ENCODE results near the gene GPNMB. TPM values are rescaled to one million over a fixed set of nuclear protein-coding genes. Genes with fewer than 3 reads are reported as not detected.

GPNMB gene
- total and polyA plus RNA-seq, 11 donors = 97.5 to 561 (median 228) TPM

- no peak for TF ChIP-seq POLR2A (IDR thresholded peaks at IDR 0.05)
- TF ChIP-seq, protein P1, sequence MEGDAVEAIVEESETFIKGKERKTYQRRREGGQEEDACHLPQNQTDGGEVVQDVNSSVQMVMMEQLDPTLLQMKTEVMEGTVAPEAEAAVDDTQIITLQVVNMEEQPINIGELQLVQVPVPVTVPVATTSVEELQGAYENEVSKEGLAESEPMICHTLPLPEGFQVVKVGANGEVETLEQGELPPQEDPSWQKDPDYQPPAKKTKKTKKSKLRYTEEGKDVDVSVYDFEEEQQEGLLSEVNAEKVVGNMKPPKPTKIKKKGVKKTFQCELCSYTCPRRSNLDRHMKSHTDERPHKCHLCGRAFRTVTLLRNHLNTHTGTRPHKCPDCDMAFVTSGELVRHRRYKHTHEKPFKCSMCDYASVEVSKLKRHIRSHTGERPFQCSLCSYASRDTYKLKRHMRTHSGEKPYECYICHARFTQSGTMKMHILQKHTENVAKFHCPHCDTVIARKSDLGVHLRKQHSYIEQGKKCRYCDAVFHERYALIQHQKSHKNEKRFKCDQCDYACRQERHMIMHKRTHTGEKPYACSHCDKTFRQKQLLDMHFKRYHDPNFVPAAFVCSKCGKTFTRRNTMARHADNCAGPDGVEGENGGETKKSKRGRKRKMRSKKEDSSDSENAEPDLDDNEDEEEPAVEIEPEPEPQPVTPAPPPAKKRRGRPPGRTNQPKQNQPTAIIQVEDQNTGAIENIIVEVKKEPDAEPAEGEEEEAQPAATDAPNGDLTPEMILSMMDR (IDR thresholded peaks at IDR 0.05) = no peak
- ATAC-seq (no peak), DNase-seq (no peak)
- no peaks in the 10 kb centered on the region for H3K36me3 ChIP-seq
- no peak overlapping the region for H3K4me3 ChIP-seq
- H3K27me3 ChIP-seq = no peaks in the 10 kb centered on the region
- 73 to 86% (median 80%) methylated on average over 4 of the region's 4 CpGs for WGBS, 4 donors
- intact Hi-C loops (cut with DNase I) = no loop called here
- no peaks in the 10 kb centered on the region for H3K9me3 ChIP-seq
- H3K27ac ChIP-seq = no peak overlapping the region
- peaks cover 0 to 25% (median 0%) of the 10 kb centered on the region in 12 donors for H3K4me1 ChIP-seq
These were observed 33.7 kb upstream of the GPNMB start for GRCh38 chr7:23212841-23213240.

DNA sequence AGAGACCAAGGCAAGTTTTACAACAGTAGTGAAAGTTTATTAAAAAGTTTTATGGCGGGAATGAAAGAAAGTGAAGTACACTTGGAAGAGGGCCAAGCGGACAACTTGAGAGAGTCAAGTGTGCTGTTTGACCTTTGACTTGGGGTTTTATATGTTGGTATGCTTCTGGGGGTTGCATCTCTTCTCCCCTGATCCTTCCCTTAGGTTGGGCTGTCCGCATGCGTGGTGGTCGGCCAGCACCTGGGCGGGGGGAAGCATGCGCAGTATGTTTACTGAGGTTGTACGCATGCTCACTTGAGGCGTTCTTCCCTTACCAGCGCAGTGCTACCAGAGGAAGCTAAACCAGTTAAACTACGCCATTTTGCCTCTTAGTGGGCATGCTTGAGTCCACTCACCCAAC, 32.8 kb upstream of the GPNMB start:
- WGBS, 4 donors = 94 to 97% (median 96%) methylated on average over 11 of the region's 11 CpGs
- TF ChIP-seq, protein P1 (IDR thresholded peaks at IDR 0.05) = no peak
- TF ChIP-seq POLR2A (IDR thresholded peaks at IDR 0.05) = no peak
- Histone ChIP-seq H3K27ac (no peak overlapping the region), H3K4me3 (no peak overlapping the region), H3K4me1 (peaks cover 0 to 17% (median 0%) of the 10 kb centered on the region in 12 donors), H3K27me3 (no peaks in the 10 kb centered on the region), H3K36me3 (no peaks in the 10 kb centered on the region), H3K9me3 (no peaks in the 10 kb centered on the region)
- DNase-seq = no peak
- intact Hi-C loops (cut with DNase I) = no loop called here
- no peak for ATAC-seq

DNA sequence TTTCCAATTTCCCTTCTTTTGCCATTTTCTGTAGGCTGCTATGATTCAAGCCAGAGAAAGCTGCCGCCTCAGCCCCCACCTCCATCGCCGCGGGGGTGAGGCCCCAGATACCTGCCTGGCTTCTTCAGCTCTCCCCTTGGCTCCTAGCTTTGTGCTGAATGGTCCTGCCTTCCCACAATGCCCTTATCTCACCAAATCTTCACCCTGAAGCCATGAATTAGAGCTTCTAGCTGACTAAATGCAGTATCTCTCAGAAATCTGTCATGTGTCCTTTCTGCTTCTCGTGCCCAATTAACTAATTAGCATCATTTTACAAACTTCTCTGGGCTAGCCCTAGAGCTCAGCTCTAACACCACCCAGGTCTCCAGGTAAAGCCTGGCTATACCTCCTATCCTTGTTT, 32.2 kb upstream of the GPNMB start:
- intact Hi-C loops (cut with DNase I) = no loop called here
- H3K4me1 ChIP-seq = peaks cover 0 to 16% (median 0%) of the 10 kb centered on the region in 12 donors
- no peak overlapping the region for H3K4me3 ChIP-seq
- H3K27ac ChIP-seq = no peak overlapping the region
- H3K9me3 ChIP-seq = no peaks in the 10 kb centered on the region
- H3K36me3 ChIP-seq = no peaks in the 10 kb centered on the region
- 88 to 95% (median 92%) methylated on average over 5 of the region's 5 CpGs for WGBS, 4 donors
- no peaks in the 10 kb centered on the region for H3K27me3 ChIP-seq
- no peak for DNase-seq
- ATAC-seq = no peak
- TF ChIP-seq, protein P1 (IDR thresholded peaks at IDR 0.05) = no peak
- no peak for TF ChIP-seq POLR2A (IDR thresholded peaks at IDR 0.05)

DNA sequence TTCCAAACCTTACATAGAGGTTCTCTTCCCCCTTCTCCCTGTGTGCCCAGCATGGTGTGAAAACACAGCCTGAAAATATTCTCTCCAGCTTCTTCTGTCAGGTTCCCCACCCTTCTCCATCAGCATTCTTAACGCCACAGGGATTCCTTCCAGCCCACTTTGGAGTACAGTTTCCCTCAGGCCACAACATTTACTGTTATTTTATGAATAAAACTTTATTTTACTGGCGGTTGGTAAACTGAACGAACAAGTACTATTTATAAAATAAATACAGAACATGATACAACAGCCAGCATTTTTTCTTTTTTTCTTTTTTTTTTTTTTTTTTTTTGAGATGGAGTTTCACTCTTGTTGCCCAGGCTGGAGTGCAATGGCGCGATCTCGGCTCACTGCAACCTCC, 31.6 kb upstream of the GPNMB start:
- TF ChIP-seq, protein P1 (IDR thresholded peaks at IDR 0.05) = no peak
- no peak for TF ChIP-seq POLR2A (IDR thresholded peaks at IDR 0.05)
- H3K27me3 ChIP-seq = no peaks in the 10 kb centered on the region
- H3K9me3 ChIP-seq = no peaks in the 10 kb centered on the region
- no peak for ATAC-seq
- intact Hi-C loops (cut with DNase I) = no loop called here
- WGBS, 4 donors = 92 to 96% (median 93%) methylated on average over 3 to 6 of the region's 6 CpGs
- no peak overlapping the region for H3K4me3 ChIP-seq
- H3K36me3 ChIP-seq = no peaks in the 10 kb centered on the region
- H3K4me1 ChIP-seq = peaks cover 0 to 16% (median 0%) of the 10 kb centered on the region in 12 donors
- H3K27ac ChIP-seq = no peak overlapping the region
- DNase-seq = no peak

Measured in heart left ventricle (tissue), 16 donors.